Smooth muscle cell (in vitro differentiated cells): Measurements from ENCODE around the gene ZYX. TPM values are rescaled to one million over a fixed set of nuclear protein-coding genes. Genes with fewer than 3 reads are reported as not detected.
A peak's percentile ranks its signal among the peaks of the same experiment; 100 is the strongest.

Experiments used
- DNase-seq: peaks from one replicate; lab custom pipeline; 2025; ENCODE audit not compliant: unreplicated experiment; lab: John Stamatoyannopoulos, UW
- H2AFZ ChIP-seq: fragments of 200-600 bp; sonication (generic); 2 replicates; pipeline ENCODE4 v1.6.0; 2016; ENCODE audit warnings: antibody characterized with exemption, low read depth, mild to moderate bottlenecking
- H3F3A ChIP-seq: fragments of 200-600 bp; sonication (generic); 2 replicates; pipeline ENCODE4 v1.6.0; 2017; ENCODE audit warnings: antibody characterized with exemption, low read depth
- H3K27ac ChIP-seq: fragments of 200-600 bp; sonication (generic); 2 replicates; pipeline ENCODE4 v1.5.1; 2016; ENCODE audit warnings: low read depth, mild to moderate bottlenecking
- H3K27me3 ChIP-seq: fragments of 200-600 bp; sonication (generic); 2 replicates; pipeline ENCODE4 v1.6.1; 2016; ENCODE audit warnings: low read depth, mild to moderate bottlenecking
- H3K36me3 ChIP-seq: fragments of 200-600 bp; sonication (generic); 2 replicates; pipeline ENCODE4 v1.5.1; 2016; ENCODE audit warnings: low read depth
- H3K4me1 ChIP-seq: fragments of 200-600 bp; sonication (generic); 2 replicates; pipeline ENCODE4 v1.5.1; 2016; ENCODE audit warnings: low read depth
- H3K4me2 ChIP-seq: fragments of 200-600 bp; sonication (generic); 2 replicates; pipeline ENCODE4 v1.6.0; 2016; ENCODE audit warnings: mild to moderate bottlenecking
- H3K4me3 ChIP-seq: fragments of 200-600 bp; sonication (generic); 2 replicates; pipeline ENCODE4 v1.5.1; 2016; ENCODE audit warnings: mild to moderate bottlenecking
- H3K79me2 ChIP-seq: fragments of 200-600 bp; sonication (generic); 2 replicates; pipeline ENCODE4 v1.6.0; 2016; ENCODE audit warnings: low read depth, mild to moderate bottlenecking
- H3K9ac ChIP-seq: fragments of 200-600 bp; sonication (generic); 2 replicates; pipeline ENCODE4 v1.6.0; 2016; ENCODE audit warnings: low read depth
- H3K9me3 ChIP-seq: fragments of 200-600 bp; sonication (generic); replicated peaks from 2 replicates; pipeline ENCODE4 v1.5.1; 2016; ENCODE audit warnings: low read depth
- H4K20me1 ChIP-seq: fragments of 200-600 bp; sonication (generic); 2 replicates; pipeline ENCODE4 v1.6.0; 2016; ENCODE audit warnings: low read depth
- CTCF ChIP-seq: fragments of 200-600 bp; sonication (generic); IDR thresholded peaks from 2 replicates; pipeline ENCODE4 v1.5.1; 2017; ENCODE audit warnings: borderline replicate concordance, mild to moderate bottlenecking, antibody characterized with exemption; ENCODE audit not compliant: insufficient read depth, poor library complexity, severe bottlenecking
- WGBS: methylation state at CpG from one replicate; pipeline ENCODE4 v1.1.7; 2016; ENCODE audit warnings: low lambda C conversion rate; 5-methylcytosine and 5-hydroxymethylcytosine counted together
- polyA plus RNA-seq: library from polyadenylated mRNA; unstranded; fragments of >200 nt; fragmentation: Nextera tagmentation; extraction: Ambion mirVana; gene quantifications from 2 replicates; pipeline ENCODE4 v1.2.1, GENCODE V29; 2016
- total RNA-seq: library from RNA; depleted of rRNA; stranded (reverse); fragments of >200 nt; gene quantifications from 2 replicates; pipeline ENCODE4 v1.2.3, GENCODE V29; 2014

Gene ZYX
- total and polyA plus RNA-seq, 2 experiments from 2014 or later, result 71.1 to 322 TPM

GRCh38 chr7:143360788-143361551 is 20.2 kb upstream of the ZYX start:
- Histone ChIP-seq H3K27ac (no peak overlapping the region), H3K9me3 (no peaks in the 10 kb centered on the region), H3K79me2 (no peaks in the 10 kb centered on the region), H3K4me3 (no peak overlapping the region), H3K4me1 (no peaks in the 10 kb centered on the region), H3K4me2 (no peak overlapping the region), H3K9ac (no peak overlapping the region), H3F3A (no peaks in the 10 kb centered on the region), H3K36me3 (no peaks in the 10 kb centered on the region), H2AFZ (no peak overlapping the region), H4K20me1 (no peaks in the 10 kb centered on the region), H3K27me3 (peaks cover 66% of the 10 kb centered on the region)
- TF ChIP-seq CTCF, result no peak
- 50% methylated on average over 9 of the region's 19 CpGs for WGBS
- no peak for DNase-seq

GRCh38 chr7:143361552-143362130 is 19.5 kb upstream of the ZYX start:
- no peaks in the 10 kb centered on the region for H3K36me3 ChIP-seq
- H3K9me3 ChIP-seq, result no peaks in the 10 kb centered on the region
- no peak for TF ChIP-seq CTCF
- H4K20me1 ChIP-seq, result no peaks in the 10 kb centered on the region
- H2AFZ ChIP-seq, result peak overlapping the region; percentile 72
- H3K4me3 ChIP-seq, result peak overlapping the region; percentile 62
- peak overlapping the region; percentile 92 for H3K4me2 ChIP-seq
- H3K4me1 ChIP-seq, result no peaks in the 10 kb centered on the region
- H3K9ac ChIP-seq, result no peak overlapping the region
- no peak overlapping the region for H3K27ac ChIP-seq
- peaks cover 73% of the 10 kb centered on the region for H3K27me3 ChIP-seq
- H3K79me2 ChIP-seq, result no peaks in the 10 kb centered on the region
- DNase-seq, result no peak
- no peaks in the 10 kb centered on the region for H3F3A ChIP-seq
- 4% methylated on average over 18 of the region's 46 CpGs for WGBS

- peak within 1 kb of the TSS; percentile 62 for H3K4me3 ChIP-seq
Observed at GRCh38 chr7:143362131-143363015, 18.8 kb upstream of the ZYX start, which contains the start of gene FAM131B. Gene FAM131B (minus strand): TSS chr7:143362713. CDS start chr7:143362603, 110 bp downstream.

More at GRCh38 chr7:143362131-143363015, 18.8 kb upstream of the ZYX start, which contains the start of gene FAM131B:
- DNase-seq, result no peak
- Histone ChIP-seq H3K4me2 (peak within 1 kb of the TSS; percentile 92), H3K4me1 (no peaks in the 10 kb centered on the region), H3K36me3 (no peaks in the 10 kb centered on the region), H3F3A (no peaks in the 10 kb centered on the region), H3K79me2 (no peaks in the 10 kb centered on the region), H3K9me3 (no peaks in the 10 kb centered on the region), H3K27me3 (peaks cover 76% of the 10 kb centered on the region), H4K20me1 (no peaks in the 10 kb centered on the region), H3K27ac (no peak within 1 kb of the TSS), H2AFZ (peak within 1 kb of the TSS; percentile 72), H3K9ac (no peak within 1 kb of the TSS)
- WGBS, result 0% methylated on average over 12 of the region's 112 CpGs
- no peak for TF ChIP-seq CTCF
